HG02970 (cell line): ENCODE measurements around the gene ADGRL1.
"Not testable (repeated sequence)": the region's sequence is repeated elsewhere in the genome, so short reads cannot be mapped to it uniquely, and the experiment has no call there.

Source experiments
- ATAC-seq: cut with Tn5 transposase; IDR thresholded peaks from one replicate; pipeline ENCODE4 v1.9.1; 2021; ENCODE audit warnings: mild to moderate bottlenecking, moderate library complexity, moderate number of reproducible peaks; ENCODE audit not compliant: unreplicated experiment, low FRiP score

The ADGRL1 gene

GRCh38 chr19:14196105-14196504 lies 9.9 kb downstream of the ADGRL1 start:
- not testable (repeated sequence) for ATAC-seq

- ATAC-seq, result not testable (repeated sequence)
Observed at GRCh38 chr19:14195216-14195615, 10.8 kb downstream of the ADGRL1 start.

GRCh38 chr19:14189415-14189814 lies 16.6 kb downstream of the ADGRL1 start:
- ATAC-seq, result no peak

GRCh38 chr19:14188086-14188485 lies 17.9 kb downstream of the ADGRL1 start:
- not testable (repeated sequence) for ATAC-seq

GRCh38 chr19:14187561-14187960 lies 18.4 kb downstream of the ADGRL1 start:
- ATAC-seq, result no peak

- not testable (repeated sequence) for ATAC-seq
Observed at GRCh38 chr19:14186684-14187083, 19.3 kb downstream of the ADGRL1 start.

GRCh38 chr19:14185691-14186090 lies 20.3 kb downstream of the ADGRL1 start:
- ATAC-seq, result not testable (repeated sequence)

GRCh38 chr19:14185158-14185557 lies 20.8 kb downstream of the ADGRL1 start:
- ATAC-seq, result no peak

- no peak for ATAC-seq
Observed at GRCh38 chr19:14183741-14184350, 22.1 kb downstream of the ADGRL1 start.

- ATAC-seq, result no peak
Observed at GRCh38 chr19:14182476-14182875, 23.5 kb downstream of the ADGRL1 start.

GRCh38 chr19:14181906-14182305 lies 24.1 kb downstream of the ADGRL1 start:
- no peak for ATAC-seq

GRCh38 chr19:14181199-14181598 lies 24.8 kb downstream of the ADGRL1 start:
- not testable (repeated sequence) for ATAC-seq

GRCh38 chr19:14177496-14178074 lies 28.4 kb downstream of the ADGRL1 start:
- no peak for ATAC-seq

GRCh38 chr19:14175351-14175792 lies 30.6 kb downstream of the ADGRL1 start:
- ATAC-seq, result no peak

- ATAC-seq, result no peak
Observed at GRCh38 chr19:14174883-14175282, 31.1 kb downstream of the ADGRL1 start.

GRCh38 chr19:14168993-14169392 lies 37.0 kb downstream of the ADGRL1 start:
- ATAC-seq, result no peak

GRCh38 chr19:14168259-14168972 lies 37.6 kb downstream of the ADGRL1 start:
- ATAC-seq, result no peak

GRCh38 chr19:14167576-14168138 lies 38.3 kb downstream of the ADGRL1 start:
- no peak for ATAC-seq

GRCh38 chr19:14166999-14167575 lies 38.9 kb downstream of the ADGRL1 start:
- no peak for ATAC-seq

- ATAC-seq, result no peak
Observed at GRCh38 chr19:14165990-14166830, 39.8 kb downstream of the ADGRL1 start.
